UCSD-AML1 (cell line): ENCODE measurements around the gene ISG20.
"Not testable (repeated sequence)": the region's sequence is repeated elsewhere in the genome, so short reads cannot be mapped to it uniquely, and the experiment has no call there.

Experiments
- DNase-seq: peaks from one replicate; lab custom pipeline; 2025; ENCODE audit not compliant: unreplicated experiment; lab: John Stamatoyannopoulos, UW

ISG20 gene

GRCh38 chr15:88618686-88619085 is 20.1 kb upstream of the ISG20 start:
- DNase-seq: no peak

- DNase-seq: no peak
Observed at GRCh38 chr15:88619796-88620195, 19.0 kb upstream of the ISG20 start.

- DNase-seq: peak; percentile 95
Observed at GRCh38 chr15:88620995-88621772, 17.6 kb upstream of the ISG20 start, which contains the start of gene AEN. TSS of gene AEN (plus strand) at chr15:88621340. CDS start at chr15:88626210, 4,870 bp downstream.

GRCh38 chr15:88621789-88622604 is 16.8 kb upstream of the ISG20 start:
- DNase-seq: peak; percentile 30

- no peak for DNase-seq
Observed at GRCh38 chr15:88622605-88622975, 16.2 kb upstream of the ISG20 start.

GRCh38 chr15:88623061-88623460 is 15.8 kb upstream of the ISG20 start:
- DNase-seq: no peak

GRCh38 chr15:88623632-88624031 is 15.2 kb upstream of the ISG20 start:
- DNase-seq: no peak

- no peak for DNase-seq
Observed at GRCh38 chr15:88624156-88624970, 14.5 kb upstream of the ISG20 start.

GRCh38 chr15:88624971-88625490 is 13.8 kb upstream of the ISG20 start:
- DNase-seq: no peak

- DNase-seq: no peak
Observed at GRCh38 chr15:88625943-88626741, 12.7 kb upstream of the ISG20 start.

GRCh38 chr15:88627463-88627862 is 11.4 kb upstream of the ISG20 start:
- DNase-seq: no peak

- DNase-seq: no peak
Observed at GRCh38 chr15:88628018-88628654, 10.7 kb upstream of the ISG20 start.

GRCh38 chr15:88629071-88629470 is 9.7 kb upstream of the ISG20 start:
- DNase-seq: no peak

GRCh38 chr15:88630141-88630721 is 8.6 kb upstream of the ISG20 start:
- peak; percentile 46 for DNase-seq

- DNase-seq: no peak
Observed at GRCh38 chr15:88630798-88631463, 7.9 kb upstream of the ISG20 start.

GRCh38 chr15:88631464-88632028 is 7.3 kb upstream of the ISG20 start:
- no peak for DNase-seq

GRCh38 chr15:88632797-88633196 is 6.0 kb upstream of the ISG20 start:
- DNase-seq: not testable (repeated sequence)

- no peak for DNase-seq
Observed at GRCh38 chr15:88634449-88634848, 4.4 kb upstream of the ISG20 start.

GRCh38 chr15:88635318-88635717 is 3.5 kb upstream of the ISG20 start:
- DNase-seq: no peak
